Activated T-cell treated with anti-CD3 and anti-CD28 coated beads, Interleukin-2, amount 50 U/mL, for 24 hours (primary cell): Measurements from ENCODE around the gene UNC45A.

Experiments used
- DNase-seq: peaks from one replicate; pipeline ENCODE4 v3.0.0-alpha.2; 2020
- H3K27ac Mint-ChIP-seq: 2 replicates; pipeline ENCODE4 v1.8.0; 2020; ENCODE audit warnings: mild to moderate bottlenecking, mixed read lengths
- H3K27me3 Mint-ChIP-seq: 2 replicates; pipeline ENCODE4 v1.8.0; 2020; ENCODE audit warnings: mixed read lengths
- H3K36me3 Mint-ChIP-seq: 2 replicates; pipeline ENCODE4 v1.8.0; 2020; ENCODE audit warnings: low read depth, mixed read lengths
- H3K4me1 Mint-ChIP-seq: 2 replicates; pipeline ENCODE4 v1.8.0; 2020; ENCODE audit warnings: low read depth, mixed read lengths
- H3K4me3 Mint-ChIP-seq: 2 replicates; pipeline ENCODE4 v1.8.0; 2020; ENCODE audit warnings: mild to moderate bottlenecking, moderate library complexity, mixed read lengths
- H3K9me3 Mint-ChIP-seq: 2 replicates; pipeline ENCODE4 v1.8.0; 2020; ENCODE audit warnings: mixed read lengths

The UNC45A gene, protein sequence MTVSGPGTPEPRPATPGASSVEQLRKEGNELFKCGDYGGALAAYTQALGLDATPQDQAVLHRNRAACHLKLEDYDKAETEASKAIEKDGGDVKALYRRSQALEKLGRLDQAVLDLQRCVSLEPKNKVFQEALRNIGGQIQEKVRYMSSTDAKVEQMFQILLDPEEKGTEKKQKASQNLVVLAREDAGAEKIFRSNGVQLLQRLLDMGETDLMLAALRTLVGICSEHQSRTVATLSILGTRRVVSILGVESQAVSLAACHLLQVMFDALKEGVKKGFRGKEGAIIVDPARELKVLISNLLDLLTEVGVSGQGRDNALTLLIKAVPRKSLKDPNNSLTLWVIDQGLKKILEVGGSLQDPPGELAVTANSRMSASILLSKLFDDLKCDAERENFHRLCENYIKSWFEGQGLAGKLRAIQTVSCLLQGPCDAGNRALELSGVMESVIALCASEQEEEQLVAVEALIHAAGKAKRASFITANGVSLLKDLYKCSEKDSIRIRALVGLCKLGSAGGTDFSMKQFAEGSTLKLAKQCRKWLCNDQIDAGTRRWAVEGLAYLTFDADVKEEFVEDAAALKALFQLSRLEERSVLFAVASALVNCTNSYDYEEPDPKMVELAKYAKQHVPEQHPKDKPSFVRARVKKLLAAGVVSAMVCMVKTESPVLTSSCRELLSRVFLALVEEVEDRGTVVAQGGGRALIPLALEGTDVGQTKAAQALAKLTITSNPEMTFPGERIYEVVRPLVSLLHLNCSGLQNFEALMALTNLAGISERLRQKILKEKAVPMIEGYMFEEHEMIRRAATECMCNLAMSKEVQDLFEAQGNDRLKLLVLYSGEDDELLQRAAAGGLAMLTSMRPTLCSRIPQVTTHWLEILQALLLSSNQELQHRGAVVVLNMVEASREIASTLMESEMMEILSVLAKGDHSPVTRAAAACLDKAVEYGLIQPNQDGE

DNA sequence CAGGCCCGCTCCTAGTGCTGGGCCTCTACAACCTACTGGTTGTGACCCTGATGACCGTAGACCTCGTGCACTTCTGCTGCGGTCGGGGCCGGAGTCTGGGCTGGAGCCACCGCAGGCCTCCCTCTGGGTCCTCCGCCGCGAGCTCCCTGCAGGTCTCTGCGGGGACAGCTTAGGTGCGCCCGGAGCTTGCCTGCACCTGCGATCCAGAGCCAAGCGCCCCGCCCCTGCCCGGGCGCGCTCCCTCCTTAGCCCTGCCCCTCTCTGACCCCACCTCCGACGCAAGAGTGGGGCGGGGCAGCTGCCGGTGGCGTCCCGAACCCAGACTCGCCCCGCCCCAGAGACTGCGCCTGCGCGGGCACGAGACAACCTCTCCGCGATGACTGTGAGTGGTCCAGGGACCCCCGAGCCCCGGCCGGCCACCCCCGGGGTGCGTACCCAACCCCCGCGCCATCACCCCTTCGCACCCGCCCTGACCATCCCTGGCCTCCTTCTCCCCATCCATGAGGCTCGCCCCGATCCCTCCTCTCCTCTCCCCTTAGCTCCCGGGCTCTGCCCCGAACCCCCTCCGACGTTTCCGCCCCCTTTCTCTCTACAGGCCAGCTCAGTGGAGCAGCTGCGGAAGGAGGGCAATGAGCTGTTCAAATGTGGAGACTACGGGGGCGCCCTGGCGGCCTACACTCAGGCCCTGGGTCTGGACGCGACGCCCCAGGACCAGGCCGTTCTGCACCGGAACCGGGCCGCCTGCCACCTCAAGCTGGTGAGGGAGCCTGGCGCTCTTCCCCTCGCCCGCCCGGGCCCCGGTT, at the start of gene UNC45A:
Gene UNC45A (plus strand): TSS at position 337 of the 803 bp plus-strand sequence. CDS start 40 bp downstream, at position 377.
- peak within 1 kb of the TSS; percentile 96 for H3K27ac Mint-ChIP-seq
- H3K4me1 Mint-ChIP-seq: peaks cover 54% of the 10 kb centered on the region
- peak within 1 kb of the TSS; percentile 88 for H3K4me3 Mint-ChIP-seq
- no peaks in the 10 kb centered on the region for H3K27me3 Mint-ChIP-seq
- DNase-seq: peak; percentile 99
- H3K9me3 Mint-ChIP-seq: no peaks in the 10 kb centered on the region
- H3K36me3 Mint-ChIP-seq: peaks cover 53% of the 10 kb centered on the region

DNA sequence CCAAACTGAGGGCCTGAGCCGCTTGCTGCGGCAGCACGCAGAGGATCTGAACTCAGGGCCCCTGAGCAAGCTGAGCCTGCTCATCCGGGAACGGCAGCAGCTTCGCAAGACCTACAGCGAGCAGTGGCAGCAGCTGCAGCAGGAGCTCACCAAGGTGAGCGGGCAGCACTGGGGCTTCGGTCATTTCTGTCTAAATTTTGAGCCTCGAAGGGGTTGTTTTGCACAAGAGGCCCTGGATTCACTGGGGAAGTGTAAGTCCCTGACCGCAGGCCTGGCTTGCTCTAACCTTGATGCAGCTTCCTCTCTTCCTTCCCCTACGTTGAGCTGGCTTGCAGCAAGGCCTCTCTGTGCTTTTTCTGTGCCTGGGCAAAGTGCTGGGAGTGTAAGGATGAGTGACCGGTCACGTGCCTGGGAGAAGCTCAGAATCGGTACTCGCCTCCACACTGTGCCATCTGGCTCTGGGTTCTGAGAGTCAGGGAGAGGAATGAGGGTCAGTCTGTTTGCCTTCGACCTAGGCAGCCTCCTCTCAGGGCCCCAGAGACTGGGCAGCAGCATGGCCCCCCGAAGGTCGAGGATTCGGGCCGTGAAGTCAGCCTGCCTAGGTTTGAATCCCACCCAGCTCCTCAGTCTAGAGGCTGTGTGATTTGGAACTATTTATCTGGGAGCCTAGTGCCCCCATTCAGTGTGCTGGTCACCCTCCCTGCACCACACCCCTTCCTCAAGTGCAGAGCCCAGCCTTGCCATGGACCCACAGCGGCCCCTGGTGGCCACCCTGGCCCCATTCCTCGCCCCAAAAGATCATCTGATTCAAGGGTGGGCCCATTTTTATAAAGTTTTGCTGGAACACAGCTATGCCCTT, 49.4 kb upstream of the UNC45A start:
- Mint-ChIP-seq H3K9me3 (no peaks in the 10 kb centered on the region), H3K36me3 (peaks cover 27% of the 10 kb centered on the region), H3K27me3 (peaks cover 2% of the 10 kb centered on the region), H3K27ac (peak overlapping the region; percentile 61), H3K4me3 (peak overlapping the region; percentile 17), H3K4me1 (peaks cover 19% of the 10 kb centered on the region)
- DNase-seq: peak; percentile 88

DNA sequence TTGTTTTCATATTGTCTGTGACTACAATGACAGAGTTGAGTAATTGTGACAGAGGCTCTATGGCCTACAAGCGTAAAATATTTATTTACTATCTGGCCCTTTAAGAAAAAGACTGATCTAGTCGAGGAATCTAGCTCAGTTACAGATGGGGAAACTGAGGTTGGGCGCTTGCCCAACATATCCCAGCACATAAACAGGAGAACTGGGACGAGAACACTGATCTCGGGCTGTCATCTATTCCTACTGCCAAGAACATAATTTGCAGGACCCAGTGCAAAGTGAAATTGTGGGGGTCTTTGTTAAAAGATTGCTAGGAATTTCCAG, 48.8 kb upstream of the UNC45A start:
- peak overlapping the region; percentile 61 for H3K27ac Mint-ChIP-seq
- no peak overlapping the region for H3K4me3 Mint-ChIP-seq
- H3K27me3 Mint-ChIP-seq: peaks cover 2% of the 10 kb centered on the region
- no peaks in the 10 kb centered on the region for H3K9me3 Mint-ChIP-seq
- no peak for DNase-seq
- H3K36me3 Mint-ChIP-seq: peaks cover 22% of the 10 kb centered on the region
- peaks cover 19% of the 10 kb centered on the region for H3K4me1 Mint-ChIP-seq

DNA sequence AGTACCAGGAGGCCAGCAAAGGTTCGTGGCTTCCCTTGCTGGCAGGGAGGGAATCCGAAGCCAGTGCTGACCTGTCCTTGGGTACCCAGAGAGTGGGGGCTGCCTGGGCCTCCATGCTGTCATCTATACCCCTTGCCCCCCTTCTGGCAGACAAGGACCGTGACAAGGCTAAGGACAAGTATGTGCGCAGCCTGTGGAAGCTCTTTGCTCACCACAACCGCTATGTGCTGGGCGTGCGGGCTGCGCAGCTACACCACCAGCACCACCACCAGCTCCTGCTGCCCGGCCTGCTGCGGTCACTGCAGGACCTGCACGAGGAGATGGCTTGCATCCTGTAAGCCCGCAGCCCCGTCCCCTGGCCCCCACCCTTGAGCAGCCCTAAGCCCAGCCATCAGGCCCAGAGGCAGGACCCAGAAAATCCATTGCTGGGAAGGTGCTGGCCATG, 48.0 kb upstream of the UNC45A start:
- H3K36me3 Mint-ChIP-seq: peaks cover 14% of the 10 kb centered on the region
- H3K27ac Mint-ChIP-seq: no peak overlapping the region
- no peaks in the 10 kb centered on the region for H3K9me3 Mint-ChIP-seq

DNA sequence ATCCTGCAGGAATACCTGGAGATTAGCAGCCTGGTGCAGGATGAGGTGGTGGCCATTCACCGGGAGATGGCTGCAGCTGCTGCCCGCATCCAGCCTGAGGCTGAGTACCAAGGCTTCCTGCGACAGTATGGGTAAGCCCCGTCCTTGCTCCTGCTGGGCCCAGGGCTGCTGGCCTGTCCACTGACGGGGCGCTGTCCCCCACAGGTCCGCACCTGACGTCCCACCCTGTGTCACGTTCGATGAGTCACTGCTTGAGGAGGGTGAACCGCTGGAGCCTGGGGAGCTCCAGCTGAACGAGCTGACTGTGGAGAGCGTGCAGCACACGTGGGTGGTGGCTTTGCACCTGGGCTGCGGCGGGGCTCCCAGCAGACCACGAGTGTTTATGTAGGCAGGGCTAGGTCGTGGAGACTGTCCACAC, 45.8 kb upstream of the UNC45A start:
- Mint-ChIP-seq H3K4me3 (no peak overlapping the region), H3K36me3 (peaks cover 7% of the 10 kb centered on the region), H3K27me3 (peaks cover 2% of the 10 kb centered on the region), H3K9me3 (no peaks in the 10 kb centered on the region), H3K27ac (peak overlapping the region; percentile 53), H3K4me1 (peaks cover 15% of the 10 kb centered on the region)
- no peak for DNase-seq

More for the DNA sequence above, 48.0 kb upstream of the UNC45A start:
- no peak for DNase-seq
- peaks cover 19% of the 10 kb centered on the region for H3K4me1 Mint-ChIP-seq
- no peak overlapping the region for H3K4me3 Mint-ChIP-seq
- H3K27me3 Mint-ChIP-seq: peaks cover 2% of the 10 kb centered on the region

DNA sequence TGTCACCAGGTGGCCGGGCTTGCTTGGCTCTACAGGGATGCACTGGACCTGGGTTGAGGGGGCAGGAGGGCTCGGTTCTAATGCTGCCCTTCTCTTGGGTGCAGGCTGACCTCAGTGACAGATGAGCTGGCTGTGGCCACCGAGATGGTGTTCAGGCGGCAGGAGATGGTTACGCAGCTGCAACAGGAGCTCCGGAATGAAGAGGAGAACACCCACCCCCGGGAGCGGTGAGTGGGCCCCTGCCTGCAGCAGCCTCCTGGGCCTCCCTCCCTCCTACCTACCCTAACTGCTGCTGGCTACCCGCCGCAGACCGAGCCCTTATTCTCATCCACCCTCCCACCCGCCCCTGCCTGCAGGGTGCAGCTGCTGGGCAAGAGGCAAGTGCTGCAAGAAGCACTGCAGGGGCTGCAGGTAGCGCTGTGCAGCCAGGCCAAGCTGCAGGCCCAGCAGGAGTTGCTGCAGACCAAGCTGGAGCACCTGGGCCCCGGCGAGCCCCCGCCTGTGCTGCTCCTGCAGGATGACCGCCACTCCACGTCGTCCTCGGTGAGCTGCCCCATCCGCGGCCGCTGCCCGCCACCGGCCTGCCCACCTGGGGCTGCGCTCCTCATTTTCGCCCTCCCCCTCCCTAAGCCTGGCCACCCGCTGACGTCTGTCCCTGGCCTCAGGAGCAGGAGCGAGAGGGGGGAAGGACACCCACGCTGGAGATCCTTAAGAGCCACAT, 45.2 kb upstream of the UNC45A start:
- Mint-ChIP-seq H3K27me3 (peaks cover 2% of the 10 kb centered on the region), H3K4me1 (peaks cover 14% of the 10 kb centered on the region), H3K36me3 (peaks cover 7% of the 10 kb centered on the region), H3K27ac (peak overlapping the region; percentile 53), H3K9me3 (no peaks in the 10 kb centered on the region), H3K4me3 (no peak overlapping the region)
- no peak for DNase-seq

DNA sequence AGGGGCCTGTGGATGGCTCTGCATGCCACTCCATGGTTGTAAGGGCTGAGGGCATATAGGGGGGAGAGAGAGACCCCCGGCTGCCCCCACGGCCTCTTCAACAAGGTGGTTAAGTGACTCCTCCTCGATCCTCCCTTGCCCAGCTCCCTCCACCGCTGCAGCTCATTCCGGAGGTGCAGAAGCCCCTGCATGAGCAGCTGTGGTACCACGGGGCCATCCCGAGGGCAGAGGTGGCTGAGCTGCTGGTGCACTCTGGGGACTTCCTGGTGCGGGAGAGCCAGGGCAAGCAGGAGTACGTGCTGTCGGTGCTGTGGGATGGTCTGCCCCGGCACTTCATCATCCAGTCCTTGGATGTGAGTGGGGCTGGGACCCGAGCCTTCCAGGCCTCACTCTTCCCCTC, 44.2 kb upstream of the UNC45A start:
- H3K9me3 Mint-ChIP-seq: no peaks in the 10 kb centered on the region
- DNase-seq: no peak
- peaks cover 10% of the 10 kb centered on the region for H3K36me3 Mint-ChIP-seq

DNA sequence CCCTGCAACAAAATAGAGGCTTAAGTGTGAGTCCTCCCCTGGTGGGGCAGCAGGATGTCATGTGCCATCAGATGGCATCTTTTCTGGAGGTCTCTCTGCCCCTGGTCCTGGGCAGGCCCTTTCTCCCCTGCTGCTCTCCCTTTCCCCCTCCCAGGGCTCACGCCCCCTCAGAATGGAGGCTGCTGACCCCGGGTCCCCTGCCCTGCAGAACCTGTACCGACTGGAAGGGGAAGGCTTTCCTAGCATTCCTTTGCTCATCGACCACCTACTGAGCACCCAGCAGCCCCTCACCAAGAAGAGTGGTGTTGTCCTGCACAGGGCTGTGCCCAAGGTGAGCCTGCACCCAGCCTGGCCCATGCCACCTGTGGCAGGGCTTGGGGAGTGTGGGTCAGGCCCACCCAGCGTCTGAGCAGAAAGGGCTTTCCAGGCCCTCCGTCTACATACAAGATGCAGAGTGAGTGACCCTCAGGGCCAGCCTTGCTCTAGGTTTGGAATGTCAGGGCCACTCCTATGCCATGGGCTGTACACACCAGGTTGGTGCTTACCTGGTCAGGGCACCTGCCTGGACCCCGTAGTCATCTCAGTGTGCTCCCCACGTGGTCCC, 43.6 kb upstream of the UNC45A start:
- H3K27me3 Mint-ChIP-seq: peaks cover 2% of the 10 kb centered on the region
- DNase-seq: no peak
- no peaks in the 10 kb centered on the region for H3K9me3 Mint-ChIP-seq
- no peak overlapping the region for H3K27ac Mint-ChIP-seq
- H3K4me1 Mint-ChIP-seq: peaks cover 2% of the 10 kb centered on the region
- peaks cover 10% of the 10 kb centered on the region for H3K36me3 Mint-ChIP-seq
- H3K4me3 Mint-ChIP-seq: no peak overlapping the region

More for the DNA sequence above, 44.2 kb upstream of the UNC45A start:
- H3K27ac Mint-ChIP-seq: no peak overlapping the region
- H3K4me1 Mint-ChIP-seq: peaks cover 5% of the 10 kb centered on the region
- H3K4me3 Mint-ChIP-seq: no peak overlapping the region
- H3K27me3 Mint-ChIP-seq: peaks cover 2% of the 10 kb centered on the region

DNA sequence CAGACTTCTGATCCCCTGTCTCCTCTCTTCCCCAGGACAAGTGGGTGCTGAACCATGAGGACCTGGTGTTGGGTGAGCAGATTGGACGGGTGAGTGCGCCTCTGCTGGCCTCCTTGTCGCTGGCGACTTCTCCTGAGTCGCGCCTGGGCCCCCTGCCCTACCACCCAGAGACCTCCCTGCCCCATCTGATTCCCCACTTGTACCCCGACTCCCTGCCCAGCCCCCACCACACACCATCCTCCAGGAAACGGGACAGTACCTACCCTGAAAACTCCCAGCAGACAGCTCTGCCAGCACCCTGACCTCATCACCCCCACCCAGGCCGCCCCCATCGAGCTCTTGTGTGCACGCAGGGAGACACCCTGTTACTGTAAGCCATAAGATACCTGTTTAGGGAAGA, 43.1 kb upstream of the UNC45A start:
- H3K4me3 Mint-ChIP-seq: no peak overlapping the region
- no peaks in the 10 kb centered on the region for H3K9me3 Mint-ChIP-seq
- DNase-seq: no peak
- peaks cover 2% of the 10 kb centered on the region for H3K27me3 Mint-ChIP-seq
- H3K4me1 Mint-ChIP-seq: peaks cover 2% of the 10 kb centered on the region
- H3K27ac Mint-ChIP-seq: no peak overlapping the region
- H3K36me3 Mint-ChIP-seq: peaks cover 10% of the 10 kb centered on the region

DNA sequence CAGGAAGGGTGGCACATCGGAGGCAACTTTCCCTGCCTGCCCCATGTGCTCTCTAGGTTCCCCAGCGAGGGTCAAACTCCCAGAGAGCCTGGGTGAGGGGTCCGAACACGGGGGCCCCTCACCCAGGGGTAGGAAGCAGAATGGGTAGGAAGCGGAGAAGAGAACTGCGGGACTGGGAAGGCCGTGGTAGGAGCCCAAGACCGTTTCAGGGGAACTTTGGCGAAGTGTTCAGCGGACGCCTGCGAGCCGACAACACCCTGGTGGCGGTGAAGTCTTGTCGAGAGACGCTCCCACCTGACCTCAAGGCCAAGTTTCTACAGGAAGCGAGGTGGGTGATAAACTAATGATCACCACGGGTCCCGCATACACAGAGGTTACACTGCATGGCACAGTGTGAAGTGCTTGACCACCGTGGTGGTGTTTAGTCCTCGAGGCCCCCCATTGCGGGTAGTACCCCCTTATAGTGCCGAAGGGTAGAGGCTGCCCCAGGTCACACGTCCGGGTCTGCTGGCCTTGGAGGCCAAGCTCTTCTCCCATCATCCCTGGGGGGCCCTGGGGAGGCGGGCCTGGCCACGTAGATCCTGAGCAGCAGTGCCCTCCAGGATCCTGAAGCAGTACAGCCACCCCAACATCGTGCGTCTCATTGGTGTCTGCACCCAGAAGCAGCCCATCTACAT, 42.4 kb upstream of the UNC45A start:
- Mint-ChIP-seq H3K27ac (no peak overlapping the region), H3K4me1 (peaks cover 2% of the 10 kb centered on the region), H3K36me3 (peaks cover 10% of the 10 kb centered on the region), H3K4me3 (no peak overlapping the region), H3K27me3 (peaks cover 2% of the 10 kb centered on the region), H3K9me3 (no peaks in the 10 kb centered on the region)
- no peak for DNase-seq

DNA sequence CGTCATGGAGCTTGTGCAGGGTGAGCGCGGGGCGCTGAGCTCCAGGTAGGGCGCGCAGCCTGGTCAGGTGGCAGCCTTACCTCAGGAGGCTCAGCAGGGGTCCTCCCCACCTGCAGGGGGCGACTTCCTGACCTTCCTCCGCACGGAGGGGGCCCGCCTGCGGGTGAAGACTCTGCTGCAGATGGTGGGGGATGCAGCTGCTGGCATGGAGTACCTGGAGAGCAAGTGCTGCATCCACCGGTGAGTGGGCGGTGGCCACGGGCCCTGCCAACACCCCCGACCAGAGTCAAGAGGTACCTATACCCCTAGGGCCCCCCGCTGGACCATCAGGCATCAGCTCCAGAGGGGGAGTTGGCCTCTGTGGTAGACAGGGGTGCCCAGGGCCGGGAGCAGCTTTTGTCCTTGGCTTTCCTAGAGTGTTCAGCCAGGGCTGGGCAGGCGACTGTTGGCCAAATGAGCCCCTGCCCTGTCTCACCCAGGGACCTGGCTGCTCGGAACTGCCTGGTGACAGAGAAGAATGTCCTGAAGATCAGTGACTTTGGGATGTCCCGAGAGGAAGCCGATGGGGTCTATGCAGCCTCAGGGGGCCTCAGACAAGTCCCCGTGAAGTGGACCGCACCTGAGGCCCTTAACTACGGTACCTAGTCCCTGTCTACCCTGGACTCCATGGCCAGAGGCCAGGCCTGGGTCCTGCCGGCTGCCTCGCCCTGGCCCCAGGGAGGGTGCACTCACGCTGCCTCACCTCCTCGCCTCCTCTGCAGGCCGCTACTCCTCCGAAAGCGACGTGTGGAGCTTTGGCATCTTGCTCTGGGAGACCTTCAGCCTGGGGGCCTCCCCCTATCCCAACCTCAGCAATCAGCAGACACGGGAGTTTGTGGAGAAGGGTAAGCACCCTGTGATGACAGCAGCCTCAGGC, 41.7 kb upstream of the UNC45A start:
- Mint-ChIP-seq H3K36me3 (peaks cover 10% of the 10 kb centered on the region), H3K4me1 (peaks cover 2% of the 10 kb centered on the region), H3K27ac (no peak overlapping the region), H3K9me3 (no peaks in the 10 kb centered on the region), H3K27me3 (no peaks in the 10 kb centered on the region), H3K4me3 (no peak overlapping the region)
- no peak for DNase-seq
